NCI-H1694 treated with DMSO at 0.1 percent for 48 hours (cell line): ENCODE measurements around the gene CALM1.
A peak's percentile ranks its signal among the peaks of the same experiment; 100 is the strongest.
"Not testable (repeated sequence)": the region's sequence is repeated elsewhere in the genome, so short reads cannot be mapped to it uniquely, and the experiment has no call there.

ENCODE experiments used
- DNase-seq: peaks from one replicate; lab custom pipeline; 2025; lab: John Stamatoyannopoulos, UW

CALM1 gene

GRCh38 chr14:90383731-90384542, 12.9 kb upstream of the CALM1 start:
- DNase-seq: peak; percentile 85

- DNase-seq: no peak
These were observed 12.3 kb upstream of the CALM1 start for GRCh38 chr14:90384543-90384911.

GRCh38 chr14:90386321-90386720, 10.5 kb upstream of the CALM1 start:
- DNase-seq: no peak

GRCh38 chr14:90387206-90387760, 9.5 kb upstream of the CALM1 start:
- DNase-seq: no peak

GRCh38 chr14:90388437-90388836, 8.4 kb upstream of the CALM1 start:
- DNase-seq: no peak

- no peak for DNase-seq
These were observed 7.8 kb upstream of the CALM1 start for GRCh38 chr14:90388982-90389381.

GRCh38 chr14:90393966-90394365, 2.9 kb upstream of the CALM1 start:
- no peak for DNase-seq

- DNase-seq: not testable (repeated sequence)
These were observed 2.0 kb upstream of the CALM1 start for GRCh38 chr14:90394782-90395181.

GRCh38 chr14:90397425-90398314, 841 bp downstream of the CALM1 start:
- peak; percentile 44 for DNase-seq

GRCh38 chr14:90398315-90398839, 1.5 kb downstream of the CALM1 start:
- peak; percentile 53 for DNase-seq

GRCh38 chr14:90398841-90399540, 2.2 kb downstream of the CALM1 start:
- no peak for DNase-seq

- peak; percentile 99 for DNase-seq
These were observed 3.0 kb downstream of the CALM1 start for GRCh38 chr14:90399541-90400444.

GRCh38 chr14:90400904-90401561, 4.2 kb downstream of the CALM1 start:
- DNase-seq: no peak

- DNase-seq: no peak
These were observed 5.2 kb downstream of the CALM1 start for GRCh38 chr14:90402016-90402415.

- no peak for DNase-seq
These were observed 6.2 kb downstream of the CALM1 start for GRCh38 chr14:90403065-90403464.

GRCh38 chr14:90405101-90405500, 8.3 kb downstream of the CALM1 start:
- no peak for DNase-seq

- DNase-seq: no peak
These were observed 8.9 kb downstream of the CALM1 start for GRCh38 chr14:90405755-90406154.

- no peak for DNase-seq
These were observed 9.6 kb downstream of the CALM1 start for GRCh38 chr14:90406384-90406798.

- DNase-seq: no peak
These were observed 10.4 kb downstream of the CALM1 start for GRCh38 chr14:90407230-90407629.

GRCh38 chr14:90408713-90409112, 11.9 kb downstream of the CALM1 start:
- DNase-seq: no peak
